ENCODE results near the gene C10orf67.
"Not testable (repeated sequence)": the region's sequence is repeated elsewhere in the genome, so short reads cannot be mapped to it uniquely, and the experiment has no call there.

C10orf67 gene

DNA sequence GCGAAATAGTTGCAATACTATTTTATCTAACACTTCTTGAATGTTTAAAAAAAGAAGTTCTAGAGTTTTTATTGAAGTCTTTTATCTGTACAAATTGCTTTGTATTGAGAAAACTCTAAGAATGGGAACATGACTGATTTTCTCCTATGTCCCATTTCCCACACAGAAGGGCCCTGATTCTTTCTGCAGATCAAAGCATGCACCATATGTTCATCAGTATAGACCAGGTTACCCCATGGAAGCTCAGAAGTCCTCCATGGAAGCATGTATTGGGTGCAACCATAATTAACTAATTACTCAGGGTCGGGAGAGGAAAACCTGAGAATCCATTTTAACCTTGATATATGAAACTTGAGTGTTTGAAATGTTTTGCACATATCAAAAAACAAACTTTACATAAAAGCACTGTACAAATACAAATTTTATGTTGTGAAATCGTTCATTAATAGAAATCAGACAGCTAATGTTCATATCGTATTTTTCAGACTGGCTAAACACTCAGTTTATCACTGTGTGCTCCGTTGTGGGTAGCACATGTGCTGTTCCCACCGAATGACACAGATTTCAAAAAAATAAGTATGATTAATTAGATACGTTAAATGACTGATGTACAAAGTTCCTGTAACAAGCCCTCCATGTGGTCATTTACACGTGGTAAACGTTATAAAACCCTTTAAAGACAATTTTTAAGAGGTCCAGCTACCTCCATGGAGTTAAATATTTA is 81.0 kb downstream of the C10orf67 start:
- DNase-seq, result no peak

DNA sequence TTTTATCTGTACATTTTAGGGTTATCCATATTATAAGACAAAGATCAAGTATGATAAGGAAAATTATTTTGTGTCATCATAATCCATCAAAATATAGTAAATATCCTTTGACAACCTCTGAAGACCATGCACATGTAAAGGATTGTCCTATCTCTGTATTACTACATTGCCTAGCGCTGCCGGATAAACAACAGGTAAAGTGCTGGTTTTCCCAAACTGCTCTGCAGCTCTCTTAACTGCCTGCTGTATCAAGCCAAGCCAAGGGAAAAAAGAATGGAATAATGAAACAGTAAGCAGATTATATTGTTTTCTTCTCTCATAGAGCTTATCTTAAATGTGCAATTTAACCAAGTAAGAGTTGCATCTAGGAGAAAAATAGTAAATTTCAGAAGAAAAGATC is 81.7 kb downstream of the C10orf67 start:
- DNase-seq, result no peak

GRCh38 chr10:23258516-23258915 is 86.1 kb downstream of the C10orf67 start:
- DNase-seq, result no peak

DNA sequence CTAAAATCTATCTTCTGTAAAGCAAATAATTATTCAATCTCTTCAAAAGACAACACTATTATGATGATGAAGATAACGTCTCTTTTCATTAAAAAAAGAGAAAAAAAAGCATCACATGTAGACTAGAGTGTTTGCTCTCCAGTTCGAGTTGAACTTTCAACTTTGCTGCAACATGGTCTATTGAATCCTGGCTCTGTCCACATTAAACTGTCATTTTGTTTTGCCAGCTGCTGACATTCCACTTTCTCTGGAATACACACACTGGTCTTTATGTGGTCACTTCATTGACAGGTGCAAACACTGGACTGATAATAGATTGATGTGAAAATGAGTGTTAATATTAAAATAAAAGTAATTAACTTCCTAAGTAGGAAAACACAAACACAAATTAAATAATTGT is 90.8 kb downstream of the C10orf67 start:
- no peak for DNase-seq

DNA sequence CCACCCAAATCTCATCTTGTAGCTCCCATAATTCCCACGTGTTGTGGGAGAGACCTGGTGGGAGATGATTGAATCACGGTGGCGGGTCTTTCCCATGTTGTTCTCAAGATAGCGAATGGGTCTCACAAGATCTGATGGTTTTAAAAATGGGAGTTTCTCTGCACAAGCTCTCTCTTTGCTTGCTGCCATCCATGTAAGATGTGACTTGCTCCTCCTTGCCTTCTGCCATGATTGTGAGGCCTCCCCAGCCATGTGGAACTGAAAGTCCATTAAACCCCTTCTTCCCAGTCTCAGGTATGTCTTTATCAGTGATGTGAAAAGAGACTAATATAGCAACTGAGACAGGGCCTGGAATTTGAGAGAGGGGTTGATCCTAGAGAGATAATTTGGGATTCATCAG is 91.7 kb downstream of the C10orf67 start:
- not testable (repeated sequence) for DNase-seq

GRCh38 chr10:23241779-23242178 is 102.8 kb downstream of the C10orf67 start:
- not testable (repeated sequence) for DNase-seq

GRCh38 chr10:23238015-23238414 is 106.6 kb downstream of the C10orf67 start:
- no peak for DNase-seq

DNA sequence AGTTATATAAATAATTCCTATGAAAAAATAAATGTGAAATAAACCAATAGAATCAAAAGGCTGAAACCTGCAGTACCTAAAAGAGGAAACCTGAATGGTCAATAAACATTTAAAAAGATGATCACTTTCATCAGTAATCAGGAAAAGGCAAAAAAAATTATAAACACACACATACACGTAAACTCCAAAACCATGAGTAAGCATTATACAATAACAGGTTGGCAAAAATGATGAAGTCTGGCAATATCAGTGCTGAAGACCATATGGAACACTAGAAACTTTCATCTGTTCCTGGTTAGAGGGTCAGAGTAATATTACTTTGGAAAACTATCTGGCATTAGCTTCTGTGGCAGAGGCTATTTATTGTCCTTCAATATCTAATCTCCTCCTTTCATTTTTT is 114.0 kb downstream of the C10orf67 start:
- DNase-seq, result no peak

DNA sequence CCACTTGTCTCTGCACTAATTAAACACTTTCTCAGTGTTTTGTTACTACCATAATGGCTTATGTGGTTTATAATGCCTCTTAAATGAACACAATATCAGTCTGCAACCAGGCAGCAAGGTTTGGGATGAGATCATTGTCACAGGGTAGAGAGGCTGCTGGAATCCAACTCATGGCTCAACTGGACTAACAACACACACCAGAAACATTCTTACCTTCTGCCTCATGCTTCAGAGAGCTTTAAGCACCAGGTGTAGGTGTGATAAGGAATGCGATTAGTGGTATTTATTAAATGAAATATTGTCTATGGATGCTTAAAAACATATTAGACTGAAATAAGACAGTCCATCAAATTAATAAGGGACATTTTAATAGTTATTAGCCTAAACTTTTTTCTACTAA is 127.1 kb downstream of the C10orf67 start:
- no peak for DNase-seq

GRCh38 chr10:23205972-23206642 is 138.5 kb downstream of the C10orf67 start:
- no peak for DNase-seq

DNA sequence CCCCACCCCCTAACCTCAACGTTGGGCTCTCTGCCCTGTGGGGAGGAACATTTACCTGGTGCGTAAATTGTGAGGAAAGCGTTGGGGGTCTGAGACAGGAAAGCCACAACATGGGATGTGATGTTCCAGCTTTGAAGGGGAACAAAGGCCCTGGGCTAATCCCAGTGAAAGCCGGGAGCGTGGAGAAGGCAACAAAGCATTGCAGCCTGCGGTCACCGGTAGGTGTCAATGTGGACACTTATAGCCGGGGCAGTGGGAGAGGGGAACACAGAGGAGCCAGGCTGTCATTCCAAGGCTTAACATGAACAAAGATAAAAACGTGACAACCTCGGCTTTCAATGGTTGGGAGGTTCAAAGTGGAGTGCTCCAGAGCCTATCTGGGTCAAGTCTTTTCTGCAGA is 139.8 kb downstream of the C10orf67 start:
- no peak for DNase-seq

DNA sequence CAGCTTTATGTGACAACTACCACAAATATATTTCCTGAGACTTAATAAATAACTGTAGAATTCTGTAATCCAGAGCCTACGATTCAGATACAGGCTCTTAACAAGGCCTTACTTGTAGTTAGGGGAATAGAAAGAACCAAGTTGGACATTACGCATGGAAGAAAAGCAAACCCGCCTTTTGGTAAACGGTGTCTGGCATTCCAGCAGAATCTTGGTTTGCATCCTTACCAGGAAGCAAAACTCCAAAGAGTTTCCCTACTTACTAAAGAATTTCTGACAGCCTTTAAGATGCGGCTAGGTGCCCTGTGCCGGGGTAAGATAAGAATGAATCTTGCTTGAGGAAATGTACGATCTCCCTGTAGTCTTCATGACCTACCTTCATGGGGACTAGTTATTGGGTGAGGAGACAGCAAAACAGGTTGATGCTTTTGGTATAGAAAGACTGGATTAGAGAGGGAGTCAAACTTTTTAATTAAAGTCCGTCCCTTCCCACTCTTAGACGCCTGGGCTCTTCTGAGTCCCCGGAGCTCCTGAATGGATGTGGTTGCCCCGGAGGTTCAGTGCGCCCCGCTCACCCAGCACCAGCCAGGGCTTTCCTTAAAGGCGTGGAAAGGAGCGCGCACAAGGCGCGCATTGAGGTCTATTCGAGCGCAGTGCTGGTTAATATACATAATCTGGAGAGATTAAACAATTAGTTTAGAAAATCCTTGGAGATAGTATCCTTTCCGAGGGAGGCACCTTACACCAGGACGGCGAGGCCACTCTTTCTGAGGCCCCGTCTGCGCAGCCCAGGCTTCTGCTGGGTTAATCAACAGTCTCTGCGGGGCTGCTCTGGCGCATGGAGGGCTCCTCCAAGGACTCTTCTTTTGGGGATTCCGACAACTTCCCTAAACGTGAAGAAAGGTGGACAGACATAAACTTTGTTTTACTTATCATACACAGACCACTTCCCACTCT is 140.9 kb downstream of the C10orf67 start:
- no peak for DNase-seq

DNA sequence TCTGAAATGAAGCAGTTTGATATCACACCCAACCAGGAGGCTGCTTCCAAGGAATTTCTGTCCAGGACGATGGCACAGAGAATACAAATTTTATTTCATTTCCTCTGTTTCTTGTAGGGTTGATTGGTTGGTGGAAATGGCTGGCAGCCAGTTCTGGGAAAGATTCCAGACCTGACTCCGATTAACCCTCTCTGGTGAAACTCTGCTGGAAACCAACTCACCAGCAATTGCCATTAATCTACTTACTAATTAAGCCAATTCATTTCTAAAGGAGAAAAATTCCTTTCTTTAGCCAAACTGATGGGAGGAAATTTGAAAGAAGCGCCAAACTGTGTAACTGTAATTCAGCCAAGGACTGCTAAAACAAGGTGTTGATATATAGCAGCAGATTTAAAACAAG is 141.8 kb downstream of the C10orf67 start:
- no peak for DNase-seq

GRCh38 chr10:23201837-23202236 is 142.8 kb downstream of the C10orf67 start:
- no peak for DNase-seq

GRCh38 chr10:23200997-23201652 is 143.5 kb downstream of the C10orf67 start:
- DNase-seq, result no peak

GRCh38 chr10:23200586-23200985 is 144.0 kb downstream of the C10orf67 start:
- no peak for DNase-seq

DNA sequence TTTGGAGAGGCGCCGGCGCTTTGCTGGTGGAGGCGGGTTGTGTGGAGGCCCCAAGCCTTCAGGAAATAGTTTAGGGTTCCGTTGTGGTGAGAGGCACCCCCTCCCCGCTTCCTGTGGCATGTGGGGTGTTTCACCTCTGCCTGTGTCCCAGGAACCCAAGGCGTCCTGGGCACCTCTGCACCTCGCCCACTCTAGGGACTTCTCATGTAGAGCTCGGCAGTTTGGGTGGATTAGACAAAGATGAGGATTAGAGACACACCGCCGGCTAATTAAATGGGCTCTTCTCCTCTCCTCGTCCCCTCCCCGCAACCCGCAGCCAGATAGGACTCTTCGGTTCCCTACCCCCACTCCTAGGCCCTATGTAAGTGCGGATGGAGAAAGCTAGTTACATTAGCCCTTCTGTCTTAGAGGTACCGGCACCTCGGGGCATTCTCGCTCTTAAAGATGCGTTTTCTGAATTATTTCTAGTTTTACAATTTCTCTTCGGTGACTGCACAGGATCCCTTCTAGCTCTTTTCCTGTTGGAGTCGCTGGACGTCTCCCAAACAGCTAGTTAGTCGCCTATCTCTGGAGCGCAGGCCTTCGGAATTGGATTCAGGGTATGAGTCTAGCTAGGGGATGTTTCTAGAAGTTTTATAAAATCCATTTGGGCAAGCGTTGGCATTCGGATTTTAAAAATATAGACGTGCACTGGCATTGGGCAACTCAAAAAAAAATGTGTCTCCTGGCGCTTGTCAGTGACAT is 144.7 kb downstream of the C10orf67 start:
- DNase-seq, result no peak

DNA sequence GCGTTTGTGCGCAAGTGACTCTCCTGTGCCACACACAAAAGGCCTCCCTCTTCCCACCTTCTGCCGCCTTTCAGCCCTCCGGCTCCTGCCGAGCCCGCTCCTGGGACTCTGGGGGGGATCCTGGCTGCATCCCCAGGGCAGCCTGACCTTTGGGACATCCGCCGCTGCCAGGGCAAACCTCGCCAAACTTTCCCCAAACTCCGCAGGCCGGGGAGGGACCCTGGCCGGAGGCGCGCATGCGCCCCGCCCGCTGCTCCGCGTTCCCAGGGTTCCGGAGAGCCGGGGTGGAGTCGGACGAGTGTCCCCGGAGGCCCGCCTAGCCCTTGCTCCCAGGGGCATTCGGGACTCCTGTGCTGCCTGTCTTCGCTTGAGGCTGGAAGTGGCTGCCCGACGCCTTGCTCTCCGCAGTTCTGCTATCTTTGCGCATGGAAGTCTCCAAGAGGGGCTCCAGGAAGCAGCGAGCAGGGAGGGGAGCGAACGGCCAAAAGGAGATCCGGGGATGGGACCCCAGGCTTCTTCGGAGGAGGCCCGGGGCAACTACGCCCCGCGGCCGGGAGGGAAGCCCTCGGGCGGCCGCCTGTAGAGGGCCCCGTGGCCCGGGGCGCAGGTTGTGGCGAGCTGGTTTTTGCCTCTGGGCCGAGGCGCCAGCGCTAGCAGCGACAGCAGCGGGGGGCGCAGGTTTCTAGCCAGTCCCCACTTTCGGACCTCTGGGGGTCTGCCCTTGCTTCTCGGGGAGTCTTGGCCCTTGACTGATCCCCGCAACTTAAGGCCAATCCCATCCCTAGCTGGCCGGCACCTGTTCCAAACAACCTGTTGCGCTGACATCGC is 145.4 kb downstream of the C10orf67 start:
- DNase-seq, result no peak

- DNase-seq, result no peak
These were observed 146.0 kb downstream of the C10orf67 start for GRCh38 chr10:23198610-23198939.

GRCh38 chr10:23197416-23197861 is 147.2 kb downstream of the C10orf67 start:
- DNase-seq, result no peak

DNA sequence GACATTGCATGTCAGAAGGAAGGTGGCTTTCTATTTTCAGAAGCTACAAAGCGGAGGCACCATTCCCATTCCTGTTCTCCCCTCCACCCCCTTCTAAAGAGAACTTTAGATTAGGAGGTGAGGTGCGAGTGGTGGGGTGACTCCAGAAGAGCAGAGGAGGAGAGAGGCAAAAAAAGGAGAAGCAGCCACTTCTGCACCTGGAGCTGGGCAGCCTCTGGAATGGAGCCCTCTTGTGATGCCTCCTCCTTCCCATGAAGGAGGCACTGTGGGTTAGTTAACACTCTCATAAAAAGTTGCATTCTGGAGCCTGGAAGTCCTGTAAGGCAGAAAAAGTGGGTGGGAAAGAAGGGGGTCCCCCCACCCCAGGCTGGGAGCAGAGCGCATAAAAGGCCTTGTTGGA is 147.7 kb downstream of the C10orf67 start:
- no peak for DNase-seq

Measured in kidney glomerular epithelial cell (primary cell).